HG03565 (cell line): ENCODE results near the gene TMEM89.

Source experiments
- ATAC-seq: cut with Tn5 transposase; IDR thresholded peaks from one replicate; pipeline ENCODE4 v1.9.1; 2021; ENCODE audit warnings: mild to moderate bottlenecking, moderate library complexity; ENCODE audit not compliant: unreplicated experiment

Gene TMEM89

DNA sequence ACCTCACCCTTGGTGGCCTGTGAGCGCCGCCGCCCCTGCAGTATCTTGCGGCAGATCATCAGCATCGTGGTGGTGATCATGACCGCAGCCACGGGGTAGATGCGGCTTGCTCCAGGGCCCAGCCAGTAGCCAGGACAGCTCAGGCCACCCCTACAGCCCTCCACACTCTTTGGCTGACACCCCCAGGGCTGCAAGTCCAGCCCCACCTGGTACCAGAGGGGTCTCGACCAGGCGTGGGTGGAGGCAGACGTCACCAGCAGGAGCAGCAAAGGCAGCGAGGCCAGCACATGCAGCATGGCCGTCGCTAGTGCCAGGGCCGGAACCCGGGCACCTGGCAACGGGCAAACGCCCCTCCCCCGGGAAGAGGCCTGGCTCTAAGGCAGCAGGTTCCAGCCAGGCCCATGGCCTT is at the start of gene TMEM89:
Gene TMEM89, minus strand, starts transcription at position 309 of the 409 bp plus-strand sequence. Its CDS starts 13 bp downstream, at position 296.
- ATAC-seq, result no peak

DNA sequence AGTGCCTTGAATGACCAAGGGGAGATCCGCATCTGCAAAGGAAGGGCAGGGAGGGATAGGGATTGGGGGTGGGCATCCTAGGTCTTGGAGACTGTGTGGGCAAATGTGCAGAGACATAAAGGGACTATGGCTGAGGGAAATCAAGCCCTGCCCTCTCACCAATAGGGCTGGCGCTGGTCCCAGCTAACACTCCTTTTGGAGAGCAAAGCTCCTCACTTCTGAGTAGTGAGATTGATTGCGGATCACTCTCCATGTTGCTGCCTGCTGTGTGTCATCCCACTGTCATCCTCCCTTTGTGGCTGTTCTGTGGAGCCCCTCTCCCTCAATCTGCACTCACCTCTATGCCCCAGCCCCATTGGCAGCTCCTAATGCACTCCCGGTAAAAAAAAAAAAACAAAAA is 43.4 kb upstream of the TMEM89 start:
- no peak for ATAC-seq

DNA sequence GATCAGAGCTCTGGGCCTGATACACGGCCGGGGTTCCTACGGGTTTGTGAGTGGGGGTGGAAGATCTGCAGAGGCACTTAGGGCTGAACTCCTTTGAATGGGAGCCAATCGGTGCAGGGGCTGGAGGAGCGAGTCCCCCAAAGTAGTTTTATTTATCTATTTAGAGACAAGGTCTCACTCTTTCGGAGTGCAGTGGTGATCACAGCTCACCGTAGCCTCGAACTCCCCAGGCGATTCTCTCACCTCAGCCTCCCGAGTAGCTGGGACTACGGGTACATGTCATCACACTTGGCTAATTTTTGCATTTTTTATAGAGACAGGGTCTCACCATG is 42.7 kb upstream of the TMEM89 start:
- no peak for ATAC-seq

- ATAC-seq, result peak; percentile 77
These were observed 42.1 kb upstream of the TMEM89 start for GRCh38 chr3:48663489-48664312.

GRCh38 chr3:48662753-48663488 is 41.4 kb upstream of the TMEM89 start, which contains the start of gene CELSR3:
Gene CELSR3, minus strand, starts transcription at chr3:48662886. Its CDS starts 252 bp downstream, at chr3:48662634.
- ATAC-seq, result no peak

GRCh38 chr3:48662145-48662752 is 40.7 kb upstream of the TMEM89 start:
- ATAC-seq, result no peak

DNA sequence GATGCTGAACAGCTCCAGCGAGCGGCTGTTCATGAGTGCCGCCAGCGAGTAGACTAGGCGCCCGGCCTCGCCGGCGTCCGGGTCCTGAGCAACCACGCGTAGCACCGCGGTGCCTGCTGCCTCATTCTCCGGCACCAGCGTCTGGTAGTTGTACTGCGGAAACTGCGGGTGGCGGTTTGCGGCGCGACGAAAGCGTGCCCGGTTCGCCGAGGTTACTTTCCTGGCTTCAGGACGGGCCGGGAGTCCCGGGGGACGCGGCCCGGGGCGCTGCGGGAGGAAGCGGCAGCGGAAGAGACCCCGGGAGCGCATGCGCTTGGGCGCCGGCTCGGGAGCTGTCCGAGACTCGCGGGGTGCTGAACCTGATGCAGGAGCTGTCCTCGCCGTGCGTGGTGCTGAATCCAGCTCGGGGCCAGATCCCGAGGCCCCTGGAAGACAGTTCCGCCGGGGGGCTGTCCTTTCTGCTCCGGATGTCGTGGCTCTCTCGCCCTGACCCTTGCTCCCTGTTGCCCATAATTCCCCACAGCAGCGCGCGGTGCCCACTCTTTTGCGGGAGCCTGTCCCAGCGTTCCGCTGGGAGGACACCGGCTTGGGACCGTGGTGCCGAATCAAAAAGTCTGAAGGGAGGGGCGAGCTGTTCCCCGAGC is 40.1 kb upstream of the TMEM89 start:
- no peak for ATAC-seq

GRCh38 chr3:48660800-48661400 is 39.3 kb upstream of the TMEM89 start:
- ATAC-seq, result no peak

DNA sequence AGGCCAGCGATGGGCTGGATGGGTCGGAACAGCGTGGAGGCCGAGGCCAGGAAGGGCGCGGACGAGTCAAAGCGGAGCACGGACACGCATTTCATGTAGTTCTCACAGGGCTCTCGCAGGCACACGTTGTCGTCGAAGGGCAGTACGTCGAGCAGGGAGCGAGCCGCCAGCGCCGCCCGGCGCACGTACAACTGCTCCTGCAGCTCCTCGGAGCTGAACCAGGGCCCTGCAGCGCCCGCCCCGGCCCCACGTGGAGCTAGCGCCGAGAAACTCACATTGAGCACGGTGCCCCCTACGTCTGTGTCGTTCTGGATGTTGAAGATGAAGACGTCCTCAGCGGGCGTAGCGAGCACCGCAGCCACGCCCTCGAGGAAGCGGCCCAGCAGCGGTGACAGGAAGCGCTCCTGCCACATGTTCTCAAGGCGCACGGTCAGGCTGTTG is 35.3 kb upstream of the TMEM89 start:
- ATAC-seq, result no peak

DNA sequence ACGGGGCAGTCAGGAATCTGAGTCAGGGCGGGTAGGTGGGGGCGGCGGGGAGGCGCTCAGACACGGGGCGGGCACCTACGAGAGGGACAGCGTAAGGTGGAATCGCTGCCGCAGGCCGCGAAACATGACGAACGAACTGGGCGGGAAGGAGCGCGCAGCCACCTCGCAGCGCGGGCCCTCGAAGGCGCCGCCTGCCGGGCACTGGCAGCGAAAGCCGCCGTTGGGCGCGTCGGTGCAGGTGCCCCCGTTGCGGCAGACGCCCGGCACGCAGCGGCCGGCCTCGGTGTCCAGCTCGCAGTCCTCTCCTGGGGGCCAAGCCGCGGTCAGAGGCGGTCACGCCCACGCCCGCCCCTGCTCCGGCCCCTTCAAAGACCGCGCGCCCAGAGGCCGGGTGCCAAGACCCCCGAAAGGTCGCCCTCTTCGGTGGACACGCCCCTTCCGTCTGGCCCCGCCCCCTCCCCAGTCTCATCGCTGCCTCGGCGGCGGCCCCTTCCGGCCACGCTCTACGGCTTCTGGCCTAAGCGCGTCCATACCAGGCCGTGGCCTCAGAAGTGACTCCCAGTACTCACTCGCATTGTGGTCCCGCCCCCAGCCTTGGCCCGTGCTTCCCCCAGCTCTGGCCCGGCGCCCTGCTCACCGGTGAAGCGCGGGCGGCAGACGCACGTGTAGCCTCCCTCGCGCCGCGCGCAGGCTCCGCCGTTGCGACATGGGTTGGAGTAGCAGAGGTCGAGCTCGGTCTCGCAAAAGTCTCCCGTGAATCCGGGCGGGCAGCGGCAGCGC is 34.7 kb upstream of the TMEM89 start:
- ATAC-seq, result peak; percentile 42

DNA sequence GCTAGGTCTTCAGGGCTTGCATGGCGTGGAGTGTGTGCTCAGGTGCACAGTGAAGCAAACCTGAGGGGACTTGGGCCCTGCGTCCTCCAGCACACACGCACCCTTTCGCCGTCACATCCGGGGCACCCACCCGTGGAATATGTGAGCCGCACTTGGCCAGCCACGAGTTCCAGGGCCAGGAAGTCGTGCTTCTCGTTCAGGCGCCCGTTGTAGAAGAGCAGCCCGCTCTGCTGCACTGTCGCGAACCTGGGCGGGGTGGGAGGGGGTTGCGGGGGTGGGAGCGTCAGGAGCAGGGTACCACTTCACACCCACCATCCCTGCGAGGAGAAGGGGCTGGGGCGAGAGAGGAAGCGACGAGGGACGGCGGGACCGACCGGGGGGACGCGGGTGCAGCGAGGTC is 34.0 kb upstream of the TMEM89 start:
- no peak for ATAC-seq

GRCh38 chr3:48655063-48655462 is 33.5 kb upstream of the TMEM89 start:
- ATAC-seq, result no peak

- no peak for ATAC-seq
These were observed 31.6 kb upstream of the TMEM89 start for GRCh38 chr3:48652923-48653715.

DNA sequence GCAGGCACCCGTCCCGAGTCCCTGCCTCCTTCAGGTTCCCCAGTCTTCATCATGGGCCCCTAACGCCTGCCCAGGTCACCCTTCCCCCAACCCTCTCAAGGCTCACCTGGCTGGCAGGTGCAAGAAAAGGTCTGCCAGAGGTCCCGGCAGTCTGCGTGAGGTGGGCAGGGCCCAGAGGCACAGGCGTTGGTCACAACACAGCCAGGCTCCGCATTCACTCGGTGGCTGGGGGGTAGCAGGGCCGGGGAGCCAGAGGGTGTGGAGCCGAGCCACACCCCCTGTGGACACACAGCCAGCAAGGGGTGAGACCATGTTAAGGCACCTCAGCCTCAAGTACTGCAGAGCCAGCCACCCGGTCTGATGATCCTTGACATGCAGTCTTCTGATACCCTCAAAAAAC is 30.2 kb upstream of the TMEM89 start:
- no peak for ATAC-seq

DNA sequence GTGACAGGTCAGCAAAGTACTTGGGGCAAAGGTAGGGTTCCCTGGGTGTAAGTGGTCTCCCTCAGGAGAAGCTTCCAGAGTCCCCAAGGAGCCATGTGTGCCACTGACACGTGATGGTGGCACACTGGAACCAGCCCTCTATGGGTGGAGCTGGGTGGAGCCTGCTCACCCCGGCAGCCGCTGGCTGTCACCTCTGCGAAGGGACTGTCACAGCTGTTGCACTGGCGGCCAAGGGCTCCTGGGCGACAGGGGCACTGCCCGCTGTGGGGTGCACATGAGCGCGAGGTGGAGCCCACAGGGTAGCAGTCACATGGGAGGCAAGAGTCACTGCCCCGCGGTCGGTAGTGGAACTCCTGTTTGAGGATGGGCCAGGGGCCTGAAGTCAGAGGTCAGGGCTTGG is 29.2 kb upstream of the TMEM89 start:
- no peak for ATAC-seq

- no peak for ATAC-seq
These were observed 26.8 kb upstream of the TMEM89 start for GRCh38 chr3:48648188-48648850.

DNA sequence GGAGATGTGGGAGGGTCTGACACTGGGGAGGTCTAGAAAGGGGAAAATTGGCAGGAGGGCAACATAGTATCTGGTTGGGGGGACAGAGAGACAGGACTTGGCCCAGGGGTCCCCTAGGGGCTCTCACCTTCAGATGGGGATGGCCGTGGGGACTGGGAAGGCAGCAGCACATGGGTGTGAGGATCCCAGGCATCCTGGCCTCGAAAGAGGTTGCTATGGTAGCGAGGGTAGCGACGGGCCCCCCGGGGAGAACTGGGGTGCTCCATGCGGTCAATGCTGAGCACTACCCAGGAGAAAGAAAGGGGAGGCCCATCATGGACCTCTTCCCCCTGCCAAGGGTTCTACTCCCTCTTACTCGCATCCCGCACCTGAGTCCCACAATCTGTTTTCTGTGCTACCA is 26.1 kb upstream of the TMEM89 start:
- ATAC-seq, result no peak

- no peak for ATAC-seq
These were observed 23.6 kb upstream of the TMEM89 start for GRCh38 chr3:48644898-48645760.
